ENCODE results near the gene HMX3. TPM values are rescaled to one million over a fixed set of nuclear protein-coding genes. Genes with fewer than 3 reads are reported as not detected.

The HMX3 gene
- total and polyA plus RNA-seq, 2 of the 8 experiments (the other 6 are each of a cell fraction or from before 2014, with no cell fraction given): 0.05 TPM; not detected in 1

DNA sequence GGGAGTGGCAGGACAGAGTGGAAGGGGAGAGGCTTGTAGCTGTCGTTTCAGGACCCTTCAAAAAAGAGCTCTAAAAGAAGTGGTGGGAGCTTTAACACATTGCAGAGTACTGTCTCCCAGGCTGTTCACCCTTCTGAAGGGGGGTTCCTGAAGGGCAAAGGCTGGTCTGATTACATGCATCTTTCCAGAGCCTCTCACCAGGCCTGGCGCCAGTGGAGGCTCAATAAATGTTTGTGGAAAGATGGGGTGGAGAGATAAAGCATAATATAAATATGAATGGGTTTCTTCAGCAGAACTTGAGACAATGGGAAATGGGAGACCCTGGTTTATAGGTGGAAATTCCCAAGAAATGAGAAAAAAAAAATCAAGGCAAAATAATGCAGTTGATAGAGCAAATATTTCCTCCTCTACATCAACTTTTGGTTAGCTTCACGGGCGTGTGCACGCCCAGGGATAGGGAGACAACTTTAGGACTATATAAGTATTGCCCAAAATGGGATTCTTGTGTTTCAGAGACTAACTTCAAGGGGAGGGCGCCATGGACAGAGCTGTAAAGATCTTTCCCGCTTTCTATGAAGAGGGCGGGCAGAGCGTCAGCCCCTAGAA, 17.8 kb downstream of the HMX3 start:
- no peak overlapping the region; the same call in 1 of the 2 replicates for H2BK5ac ChIP-seq (ENCODE audit: low read depth, low read length)
- peaks cover 5 to 35% (median 19%) of the 10 kb centered on the region in 4 experiments for H3K36me3 ChIP-seq (ENCODE audit: control insufficient read depth in 2 of 4, insufficient read depth in 4 of 4, low read length in 3 of 4)
- no peak overlapping the region for H4K5ac ChIP-seq (ENCODE audit: insufficient read length, low read depth, low read length)
- H4K8ac ChIP-seq (ENCODE audit: extremely low read depth, insufficient read depth, low read length): no peak overlapping the region
- H4K91ac ChIP-seq (replicated peaks; ENCODE audit: insufficient read length, low read length): peak overlapping the region; percentile 8
- peaks cover 19% of the 10 kb centered on the region for H3K23me2 ChIP-seq (ENCODE audit: low read depth, low read length)
- H3K27me3 ChIP-seq (replicated peaks in 1 of 4; ENCODE audit: control insufficient read depth in 3 of 4, extremely low read depth in 1 of 4, insufficient read depth in 3 of 4, low read length in 3 of 4): peaks cover 21 to 45% (median 32%) of the 10 kb centered on the region in 4 experiments; a peak in 6 of 7 replicates
- no peak overlapping the region for H3K14ac ChIP-seq (ENCODE audit: insufficient read length)
- ChIA-PET CTCF (ENCODE audit: partially characterized antibody) (interaction anchor here (0.9 to 2.6 kb wide), 4 partner anchors 14 to 310 kb away, joined by 3 to 7 read pairs (median 4); no protein-coding TSS in a partner anchor), POLR2A (ENCODE audit: partially characterized antibody) (interaction anchor here (0.6 to 4.3 kb wide), 9 partner anchors 8 to 783 kb away, joined by 3 to 22 read pairs (median 3); no protein-coding TSS in a partner anchor)
- no peak overlapping the region; a peak in 2 of 4 replicates for H3K4me2 ChIP-seq (ENCODE audit: insufficient read depth in 1 of 2, low read depth in 2 of 2, low read length in 2 of 2)
- H2BK120ac ChIP-seq (replicated peaks; ENCODE audit: low read depth, low read length): peak overlapping the region; percentile 51
- DNase-seq (ENCODE audit: low read depth in 1 of 2, low spot score in 2 of 2): no peak
- no peak overlapping the region for H2AFZ ChIP-seq (ENCODE audit: low read length)
- H3K9me3 ChIP-seq (ENCODE audit: insufficient read depth in 2 of 2, low read depth in 1 of 2, low read length in 1 of 2): no peaks in the 10 kb centered on the region
- no peak overlapping the region for H3K4me3 ChIP-seq (ENCODE audit: extremely low read depth in 1 of 4, insufficient read depth in 2 of 4, low read depth in 3 of 4, low read length in 4 of 4)
- H3K27ac ChIP-seq (ENCODE audit: low read depth, low read length): no peak overlapping the region
- H3K9ac ChIP-seq (replicated peaks in 1 of 4; ENCODE audit: extremely low read depth in 1 of 4, low read depth in 3 of 4, low read length in 3 of 4): no peak overlapping the region
- H3K56ac ChIP-seq (replicated peaks; ENCODE audit: insufficient read length, low read depth, low read length): no peak overlapping the region
- H2BK20ac ChIP-seq (ENCODE audit: low read length): peak overlapping the region; percentile 25; the same call in 1 of the 2 replicates
- WGBS, 2 experiments (ENCODE audit: extremely low coverage in 1 of 2, insufficient coverage in 1 of 2, insufficient read length in 1 of 2, insufficient replicate concordance in 2 of 2, low coverage in 1 of 2, low lambda C conversion rate in 2 of 2, missing lambda C conversion rate in 1 of 2): 36% methylated on average over 9 of the region's 9 CpGs; no CpG with 5 or more reads in 1 of the 2 experiments
- H3K79me1 ChIP-seq (ENCODE audit: low read depth, low read length): peaks cover 9% of the 10 kb centered on the region; the same call in 1 of the 2 replicates
- H3K79me2 ChIP-seq (ENCODE audit: control insufficient read depth in 1 of 2, insufficient read depth in 2 of 2, low read length in 2 of 2): peaks cover 16 to 40% of the 10 kb centered on the region in 2 experiments
- no peak overlapping the region for H2AK5ac ChIP-seq (ENCODE audit: low read depth, low read length)
- H4K20me1 ChIP-seq (replicated peaks in 1 of 2; ENCODE audit: control insufficient read depth in 1 of 2, insufficient read depth in 2 of 2, low read length in 2 of 2): peaks cover 10 to 20% of the 10 kb centered on the region in 2 experiments
- H2BK12ac ChIP-seq (ENCODE audit: low read depth, low read length): no peak overlapping the region; the same call in 1 of the 2 replicates
- peaks cover 8 to 28% (median 19%) of the 10 kb centered on the region in 4 experiments for H3K4me1 ChIP-seq (replicated peaks in 1 of 4; ENCODE audit: control insufficient read depth in 3 of 4, insufficient read depth in 4 of 4, low read length in 3 of 4)
- no peak for FAIRE-seq
- H2BK15ac ChIP-seq (ENCODE audit: low read length): no peak overlapping the region; the same call in 1 of the 2 replicates
- TF ChIP-seq YY1 (IDR thresholded peaks at IDR 0.05; ENCODE audit: low read depth, low read length) (0 out of 2 replicates have a peak, but pooled peaks have one; percentile 39), POLR2A (IDR thresholded peaks at IDR 0.05; ENCODE audit: control extremely low read depth in 1 of 2, low read depth in 2 of 2, low read length in 2 of 2) (no peak), JUND (IDR thresholded peaks at IDR 0.05; ENCODE audit: low read length) (no peak), KDM4A (IDR thresholded peaks at IDR 0.05; ENCODE audit: low read depth, low read length, severe bottlenecking) (no peak), KDM5A (IDR thresholded peaks at IDR 0.05; ENCODE audit: low read length) (no peak), CHD2 (IDR thresholded peaks at IDR 0.05; ENCODE audit: low read length) (no peak), BACH1 (IDR thresholded peaks at IDR 0.05; ENCODE audit: low read length) (no peak), EZH2 (IDR thresholded peaks at IDR 0.05; ENCODE audit: low read depth, low read length, severe bottlenecking) (no peak), GTF2F1 (IDR thresholded peaks at IDR 0.05; ENCODE audit: borderline replicate concordance, low read depth, low read length) (no peak), SIRT6 (IDR thresholded peaks at IDR 0.05; ENCODE audit: low read length) (no peak)
- TF ChIP-seq, protein P1, sequence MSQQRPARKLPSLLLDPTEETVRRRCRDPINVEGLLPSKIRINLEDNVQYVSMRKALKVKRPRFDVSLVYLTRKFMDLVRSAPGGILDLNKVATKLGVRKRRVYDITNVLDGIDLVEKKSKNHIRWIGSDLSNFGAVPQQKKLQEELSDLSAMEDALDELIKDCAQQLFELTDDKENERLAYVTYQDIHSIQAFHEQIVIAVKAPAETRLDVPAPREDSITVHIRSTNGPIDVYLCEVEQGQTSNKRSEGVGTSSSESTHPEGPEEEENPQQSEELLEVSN (IDR thresholded peaks at IDR 0.05): peak; percentile 99
- TF ChIP-seq, protein P2, sequence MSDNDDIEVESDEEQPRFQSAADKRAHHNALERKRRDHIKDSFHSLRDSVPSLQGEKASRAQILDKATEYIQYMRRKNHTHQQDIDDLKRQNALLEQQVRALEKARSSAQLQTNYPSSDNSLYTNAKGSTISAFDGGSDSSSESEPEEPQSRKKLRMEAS (IDR thresholded peaks at IDR 0.05): no peak
- H3K18ac ChIP-seq (ENCODE audit: extremely low read depth, low read length): no peak overlapping the region; the same call in 1 of the 2 replicates
- H3K23ac ChIP-seq (ENCODE audit: insufficient read length): no peak overlapping the region
- H3K4ac ChIP-seq (replicated peaks; ENCODE audit: insufficient read length, low read depth, low read length): no peak overlapping the region
